GM13977 (cell line): ENCODE results near the gene POP4.
"Not testable (repeated sequence)": the region's sequence is repeated elsewhere in the genome, so short reads cannot be mapped to it uniquely, and the experiment has no call there.

Experiments used
- DNase-seq: peaks from one replicate; pipeline ENCODE4 v3.0.0; 2012; ENCODE audit warnings: low spot score
- CTCF ChIP-seq: IDR thresholded peaks from 2 replicates; pipeline ENCODE4 v1.5.1; 2012; ENCODE audit warnings: mild to moderate bottlenecking, control low read depth; ENCODE audit not compliant: insufficient read depth; ENCODE audit errors: extremely low read depth, missing control alignments
- in situ Hi-C: fragments of 300-500 bp; cut with MboI; formaldehyde crosslinking; loops from one replicate; pipeline ENCODE4 v1.12.0; 2022; ENCODE audit warnings: low sequenced_read_pairs, low pct_unique_long_range_greater_than_20kb, mixed read lengths, inconsistent platforms; ENCODE audit not compliant: unreplicated experiment

The POP4 gene

GRCh38 chr19:29624489-29625185, 18.6 kb downstream of the POP4 start:
- no peak for DNase-seq
- in situ Hi-C loops = no loop called here
- TF ChIP-seq CTCF = no peak

DNA sequence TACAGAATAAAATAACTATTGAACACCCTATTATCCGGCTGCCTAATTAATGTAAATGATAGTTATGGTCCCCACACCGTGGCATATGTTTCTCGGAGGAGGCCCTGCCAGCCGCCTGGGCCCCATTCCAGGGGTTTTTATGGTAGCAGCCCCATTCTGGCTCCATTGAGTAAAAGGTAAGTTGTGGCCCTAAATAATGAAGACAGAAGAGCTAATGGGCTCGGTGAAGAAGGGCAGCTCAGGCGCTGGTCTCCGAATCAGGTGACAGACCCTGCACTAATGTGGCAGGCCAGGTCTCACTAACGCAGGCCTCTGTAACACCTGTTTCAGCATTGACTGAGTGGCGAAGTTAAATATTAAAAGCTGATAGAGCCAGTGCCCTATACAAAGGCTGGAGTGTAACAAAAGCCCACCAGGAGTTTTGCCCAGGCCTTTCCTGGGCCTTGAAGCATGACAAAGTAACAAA, 19.1 kb downstream of the POP4 start:
- TF ChIP-seq CTCF = no peak
- in situ Hi-C loops = no loop called here
- no peak for DNase-seq

DNA sequence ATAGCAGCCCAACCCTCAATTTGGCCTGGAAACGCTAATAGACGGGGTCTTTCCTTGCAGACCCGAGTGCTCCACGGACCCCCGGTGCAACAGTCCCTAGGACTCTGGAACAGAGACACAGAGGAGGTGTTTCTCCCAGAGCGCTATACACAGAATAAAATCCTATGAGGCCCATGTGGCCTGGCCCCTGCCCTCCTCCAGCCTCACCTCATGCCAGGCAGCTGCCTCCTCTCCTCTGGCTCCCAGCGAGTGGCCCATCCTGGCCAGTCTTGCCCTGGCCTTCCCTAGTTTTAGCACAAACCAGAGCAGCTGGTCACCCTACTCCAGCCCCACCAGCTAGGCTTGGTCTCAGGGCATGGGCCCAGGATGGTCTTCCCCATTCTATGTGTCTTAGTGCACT, 20.3 kb downstream of the POP4 start:
- no peak for DNase-seq
- no peak for TF ChIP-seq CTCF
- in situ Hi-C loops = no loop called here

- DNase-seq, in situ Hi-C loops: not testable (repeated sequence)
Measured at GRCh38 chr19:29626832-29627231, 20.7 kb downstream of the POP4 start.

GRCh38 chr19:29628661-29629385, 22.7 kb downstream of the POP4 start:
- no peak for DNase-seq
- in situ Hi-C loops = no loop called here
- no peak for TF ChIP-seq CTCF

- in situ Hi-C loops = no loop called here
- no peak for DNase-seq
- TF ChIP-seq CTCF = no peak
Measured at GRCh38 chr19:29629836-29630534, 23.9 kb downstream of the POP4 start.

- in situ Hi-C loops = no loop called here
- no peak for DNase-seq
- no peak for TF ChIP-seq CTCF
Measured at GRCh38 chr19:29630655-29631054, 24.6 kb downstream of the POP4 start.
